ENCODE measurements around the gene CASTOR1.

CASTOR1 gene

GRCh38 chr22:30265823-30266444, 23.4 kb downstream of the CASTOR1 start:
- Histone ChIP-seq H2AFZ (ENCODE audit: low read depth, low read length) (peak overlapping the region; percentile 54), H3K4me1 (ENCODE audit: low read length) (peaks cover 19% of the 10 kb centered on the region), H3K27ac (ENCODE audit: low read length) (peak overlapping the region; percentile 76), H3K4me3 (ENCODE audit: low read length) (peak overlapping the region; percentile 83), H3K79me2 (ENCODE audit: low read length) (peaks cover 19% of the 10 kb centered on the region), H4K20me1 (ENCODE audit: insufficient read depth, low read length) (no peaks in the 10 kb centered on the region), H3K9ac (ENCODE audit: low read length) (peak overlapping the region; percentile 86), H3K36me3 (replicated peaks; ENCODE audit: low read depth, low read length) (no peaks in the 10 kb centered on the region), H3K9me3 (ENCODE audit: insufficient read depth, low read length) (no peaks in the 10 kb centered on the region), H3K4me2 (ENCODE audit: low read length) (peak overlapping the region; percentile 99), H3K27me3 (ENCODE audit: low read depth, low read length) (no peaks in the 10 kb centered on the region)
- TF ChIP-seq EZH2phosphoT487 (IDR thresholded peaks at IDR 0.05; ENCODE audit: low read depth) (no peak), CTCF (IDR thresholded peaks at IDR 0.05; ENCODE audit: low read depth, low read length) (no peak)

- peaks cover 19% of the 10 kb centered on the region for H3K4me1 ChIP-seq (ENCODE audit: low read length)
- peak overlapping the region; percentile 83 for H3K4me3 ChIP-seq (ENCODE audit: low read length)
- peak overlapping the region; percentile 86; the same call in 1 of the 2 replicates for H3K9ac ChIP-seq (ENCODE audit: low read length)
- H2AFZ ChIP-seq (ENCODE audit: low read depth, low read length): peak overlapping the region; percentile 54
- H3K27me3 ChIP-seq (ENCODE audit: low read depth, low read length): no peaks in the 10 kb centered on the region
- peak overlapping the region; percentile 76 for H3K27ac ChIP-seq (ENCODE audit: low read length)
- H3K36me3 ChIP-seq (replicated peaks; ENCODE audit: low read depth, low read length): no peaks in the 10 kb centered on the region
- H4K20me1 ChIP-seq (ENCODE audit: insufficient read depth, low read length): no peaks in the 10 kb centered on the region
- H3K79me2 ChIP-seq (ENCODE audit: low read length): peaks cover 19% of the 10 kb centered on the region
- no peaks in the 10 kb centered on the region for H3K9me3 ChIP-seq (ENCODE audit: insufficient read depth, low read length)
- TF ChIP-seq EZH2phosphoT487 (IDR thresholded peaks at IDR 0.05; ENCODE audit: low read depth) (no peak), CTCF (IDR thresholded peaks at IDR 0.05; ENCODE audit: low read depth, low read length) (no peak)
- peak overlapping the region; percentile 99 for H3K4me2 ChIP-seq (ENCODE audit: low read length)
Observed at GRCh38 chr22:30265131-30265720, 24.1 kb downstream of the CASTOR1 start.

GRCh38 chr22:30263883-30264282, 25.4 kb downstream of the CASTOR1 start:
- Histone ChIP-seq H3K4me1 (ENCODE audit: low read length) (peaks cover 19% of the 10 kb centered on the region), H3K79me2 (ENCODE audit: low read length) (peaks cover 19% of the 10 kb centered on the region), H3K36me3 (replicated peaks; ENCODE audit: low read depth, low read length) (no peaks in the 10 kb centered on the region), H3K4me2 (ENCODE audit: low read length) (no peak overlapping the region), H3K27me3 (ENCODE audit: low read depth, low read length) (no peaks in the 10 kb centered on the region), H3K27ac (ENCODE audit: low read length) (no peak overlapping the region), H3K4me3 (ENCODE audit: low read length) (no peak overlapping the region), H3K9me3 (ENCODE audit: insufficient read depth, low read length) (no peaks in the 10 kb centered on the region), H4K20me1 (ENCODE audit: insufficient read depth, low read length) (no peaks in the 10 kb centered on the region), H2AFZ (ENCODE audit: low read depth, low read length) (no peak overlapping the region), H3K9ac (ENCODE audit: low read length) (no peak overlapping the region)
- TF ChIP-seq EZH2phosphoT487 (IDR thresholded peaks at IDR 0.05; ENCODE audit: low read depth) (no peak), CTCF (IDR thresholded peaks at IDR 0.05; ENCODE audit: low read depth, low read length) (no peak)

GRCh38 chr22:30262917-30263741, 26.2 kb downstream of the CASTOR1 start:
- TF ChIP-seq CTCF (IDR thresholded peaks at IDR 0.05; ENCODE audit: low read depth, low read length) (peak; percentile 96), EZH2phosphoT487 (IDR thresholded peaks at IDR 0.05; ENCODE audit: low read depth) (no peak)
- Histone ChIP-seq H3K9ac (ENCODE audit: low read length) (peak overlapping the region; percentile 27), H3K27ac (ENCODE audit: low read length) (no peak overlapping the region), H3K9me3 (ENCODE audit: insufficient read depth, low read length) (no peaks in the 10 kb centered on the region), H2AFZ (ENCODE audit: low read depth, low read length) (peak overlapping the region; percentile 53; the same call in 1 of the 2 replicates), H3K4me2 (ENCODE audit: low read length) (peak overlapping the region; percentile 62), H3K27me3 (ENCODE audit: low read depth, low read length) (no peaks in the 10 kb centered on the region), H4K20me1 (ENCODE audit: insufficient read depth, low read length) (no peaks in the 10 kb centered on the region), H3K4me3 (ENCODE audit: low read length) (peak overlapping the region; percentile 32), H3K79me2 (ENCODE audit: low read length) (peaks cover 19% of the 10 kb centered on the region), H3K4me1 (ENCODE audit: low read length) (peaks cover 24% of the 10 kb centered on the region), H3K36me3 (replicated peaks; ENCODE audit: low read depth, low read length) (no peaks in the 10 kb centered on the region)
